RPMI7951 (cell line): ENCODE results near the gene CRYBG2. TPM values are rescaled to one million over a fixed set of nuclear protein-coding genes. Genes with fewer than 3 reads are reported as not detected.
A peak's percentile ranks its signal among the peaks of the same experiment; 100 is the strongest.
"Not testable (repeated sequence)": the region's sequence is repeated elsewhere in the genome, so short reads cannot be mapped to it uniquely, and the experiment has no call there.

Source experiments
- DNase-seq: peaks from one replicate; pipeline ENCODE4 v3.0.0-alpha.2; 2012; ENCODE audit warnings: low read depth
- total RNA-seq: library from RNA; depleted of rRNA; stranded (reverse); fragments of >200 nt; shearing (Covaris generic); gene quantifications from 2 replicates; pipeline ENCODE4 v1.2.3, GENCODE V29; 2014

The CRYBG2 gene
- total RNA-seq, 1 experiment from 2014 or later, result not detected

DNA sequence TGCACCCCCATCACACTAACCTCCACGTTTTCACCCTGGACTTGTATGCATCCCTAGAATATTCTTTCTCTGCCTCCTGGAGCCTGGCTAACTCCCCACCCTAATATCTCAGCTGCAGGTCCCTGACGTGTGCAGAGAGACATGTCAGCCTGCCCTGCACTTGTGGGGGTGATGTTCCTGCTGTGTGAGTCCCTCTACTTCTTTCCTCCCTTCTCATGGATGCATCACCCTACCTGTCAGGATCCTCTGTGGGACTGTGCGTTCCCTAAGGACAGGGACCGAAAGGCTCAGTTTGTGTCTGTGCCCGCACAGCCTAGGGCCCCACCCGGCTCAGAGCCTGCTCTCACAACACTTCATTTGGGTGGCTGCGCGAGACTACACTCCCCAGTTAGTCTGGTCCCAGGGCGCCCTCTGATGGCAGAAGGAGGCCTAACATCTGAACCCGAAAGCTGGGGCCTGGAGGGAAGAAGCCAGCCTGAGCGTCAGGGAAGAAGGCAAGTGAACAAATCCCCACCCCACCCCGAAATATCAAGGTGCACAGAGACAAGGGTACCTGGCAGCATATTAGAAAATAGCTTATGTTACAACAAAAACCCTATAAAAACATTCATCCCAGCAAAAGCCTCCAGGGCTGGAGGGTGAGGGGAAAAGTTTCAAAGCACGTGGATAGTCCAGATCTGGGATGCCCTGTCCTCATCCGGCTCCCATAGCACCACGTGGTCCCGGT is 32.5 kb downstream of the CRYBG2 start:
- peak; percentile 78 for DNase-seq

- DNase-seq, result no peak
These were observed 33.0 kb downstream of the CRYBG2 start for GRCh38 chr1:26320896-26321295.

DNA sequence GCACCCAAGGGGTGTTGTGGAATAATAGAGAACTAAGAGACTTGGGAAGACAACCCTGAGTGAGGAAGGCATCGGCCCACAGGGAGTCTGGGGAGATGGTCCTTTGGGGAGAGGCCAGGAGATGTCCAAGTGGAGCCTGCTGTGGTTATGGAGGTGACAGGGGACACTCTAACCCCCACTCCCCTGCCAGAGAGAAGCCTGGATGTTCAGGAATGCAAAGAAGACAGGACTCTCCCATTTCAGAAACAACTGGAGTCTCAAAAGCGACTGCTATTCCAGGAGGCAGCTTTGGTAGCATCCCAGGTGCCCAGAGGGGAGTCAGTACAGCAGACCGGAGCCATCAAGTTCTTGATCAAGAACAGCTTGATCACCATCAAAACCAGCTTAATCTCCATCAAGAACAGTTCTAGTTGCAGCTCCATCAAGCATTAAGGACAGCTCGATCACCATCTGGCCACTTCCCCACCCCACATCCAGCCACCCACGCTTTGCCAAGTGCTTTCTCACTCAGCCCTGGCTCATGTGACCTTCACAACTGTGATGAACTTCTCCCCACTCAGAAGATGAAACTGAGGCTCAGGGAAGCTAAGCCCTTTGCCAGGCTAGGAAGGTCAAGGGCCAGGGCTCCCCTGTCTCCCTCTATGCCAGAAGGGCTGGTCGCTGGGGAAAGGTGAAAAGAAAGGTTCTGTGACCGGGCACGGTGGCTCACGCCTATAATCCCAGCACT is 35.4 kb downstream of the CRYBG2 start:
- no peak for DNase-seq

GRCh38 chr1:26317612-26318337 is 36.2 kb downstream of the CRYBG2 start, which contains the start of gene CD52:
TSS of gene CD52 (plus strand) at chr1:26317958. CDS start at chr1:26318018, 60 bp downstream.
- DNase-seq, result no peak

GRCh38 chr1:26317146-26317545 is 36.8 kb downstream of the CRYBG2 start:
- no peak for DNase-seq

DNA sequence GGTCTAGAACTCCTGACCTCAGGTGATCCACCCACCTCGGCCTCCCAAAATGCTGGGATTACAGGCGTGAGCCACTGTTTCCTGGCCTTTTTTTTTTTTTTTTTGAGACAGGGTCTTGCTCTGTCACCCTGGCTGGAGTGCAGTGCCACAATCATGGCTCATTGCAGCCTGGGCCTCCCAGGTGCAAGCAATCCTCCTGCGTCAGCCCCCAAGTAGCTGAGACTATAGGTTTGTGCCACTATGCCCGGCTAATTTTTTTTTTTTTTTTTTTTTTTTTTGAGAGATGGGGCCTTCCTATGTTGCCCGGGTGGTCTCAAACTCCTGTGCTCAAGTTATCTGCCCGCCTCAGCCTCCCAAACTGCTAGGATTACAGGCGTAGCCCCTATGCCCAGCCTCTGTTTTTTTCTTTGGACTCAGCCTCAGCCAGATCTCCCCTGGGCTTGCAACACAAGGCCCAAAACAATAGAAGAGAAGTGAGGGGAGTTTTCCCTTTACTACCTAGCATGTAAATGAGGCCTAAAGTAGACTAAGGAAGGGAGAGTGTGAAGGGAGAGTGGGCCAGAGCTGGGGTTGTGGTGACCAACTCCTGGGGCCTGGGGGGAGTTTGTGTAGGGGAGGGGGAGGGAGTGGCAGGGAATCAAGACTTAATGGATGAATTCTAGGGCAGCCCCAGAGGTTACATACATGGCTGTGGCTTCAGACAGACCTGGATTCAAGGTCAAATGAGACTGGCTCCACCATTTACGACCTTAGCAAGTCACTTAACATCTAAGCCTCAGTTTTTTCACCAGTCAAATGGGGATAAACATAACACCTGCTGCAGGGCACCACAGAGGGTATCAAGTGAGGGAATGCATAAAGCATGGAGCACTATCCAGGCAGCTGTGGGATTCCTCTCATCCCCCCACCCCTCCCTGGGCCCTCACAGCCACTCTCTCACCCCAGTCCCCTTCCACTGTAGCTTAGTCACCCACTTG is 37.8 kb downstream of the CRYBG2 start:
- no peak for DNase-seq

- DNase-seq, result no peak
These were observed 39.4 kb downstream of the CRYBG2 start for GRCh38 chr1:26314501-26314900.

DNA sequence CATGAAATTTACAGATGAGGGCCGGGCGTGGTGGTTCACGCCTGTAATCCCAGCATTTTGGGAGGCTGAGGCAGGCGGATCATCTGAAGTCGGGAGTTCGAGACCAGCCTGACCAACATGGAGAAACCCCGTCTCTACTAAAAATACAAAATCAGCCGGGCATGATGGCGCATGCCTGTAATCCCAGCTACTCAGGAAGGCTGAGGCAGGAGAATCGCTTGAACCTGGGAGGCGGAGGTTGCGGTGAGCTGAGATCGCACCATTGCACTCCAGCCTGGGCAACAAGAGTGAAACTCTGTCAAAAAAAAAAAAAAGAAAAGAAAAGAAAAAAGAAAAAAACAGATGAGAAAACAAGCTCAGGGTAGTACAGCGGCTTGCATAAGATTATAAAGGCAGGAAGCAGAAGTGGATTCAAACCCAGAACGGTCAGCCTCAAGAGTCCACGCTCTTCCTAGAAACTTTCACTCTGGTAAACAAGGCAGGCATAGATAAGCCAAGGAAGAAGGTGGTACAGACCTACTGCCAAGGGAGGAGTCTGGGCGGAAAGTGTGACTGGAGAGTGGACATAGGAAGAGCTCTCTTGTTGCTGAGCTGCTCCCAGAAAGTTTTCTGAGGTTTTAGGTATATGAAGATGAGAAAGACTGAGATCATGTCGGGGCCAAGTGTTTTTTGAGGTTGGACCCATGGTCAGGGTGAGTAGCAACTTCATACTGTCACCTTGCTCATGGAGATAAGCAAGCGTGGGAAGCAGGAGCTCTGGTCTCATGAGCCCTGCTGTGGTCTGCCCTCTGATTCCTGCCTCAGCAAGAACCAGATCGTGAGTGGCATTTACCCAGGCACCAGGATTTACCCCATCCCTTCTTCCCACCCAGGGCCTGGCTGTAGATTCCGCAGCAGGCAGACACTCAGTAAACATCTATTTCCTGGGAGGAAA is 45.7 kb downstream of the CRYBG2 start:
- DNase-seq, result not testable (repeated sequence)

DNA sequence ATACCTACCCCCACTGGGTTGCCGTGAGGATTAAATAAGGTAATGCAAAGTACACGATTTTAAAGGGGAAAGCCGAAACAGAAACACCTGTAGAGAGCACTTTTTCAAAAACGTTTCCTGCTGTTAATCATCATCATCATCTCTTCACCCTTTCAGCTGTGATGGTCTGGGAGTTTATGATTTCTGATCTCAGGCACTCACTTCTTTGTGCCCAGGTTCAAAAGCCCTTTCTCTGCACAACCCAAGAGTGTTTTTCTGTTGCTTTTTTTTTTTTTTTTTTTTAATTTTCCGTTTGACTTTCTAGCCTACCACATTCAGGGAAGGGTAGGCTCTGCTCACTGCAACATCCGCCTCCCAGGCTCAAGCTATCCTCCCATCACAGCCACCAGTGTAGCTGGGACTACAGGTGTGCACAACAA is 46.6 kb downstream of the CRYBG2 start:
- DNase-seq, result no peak

DNA sequence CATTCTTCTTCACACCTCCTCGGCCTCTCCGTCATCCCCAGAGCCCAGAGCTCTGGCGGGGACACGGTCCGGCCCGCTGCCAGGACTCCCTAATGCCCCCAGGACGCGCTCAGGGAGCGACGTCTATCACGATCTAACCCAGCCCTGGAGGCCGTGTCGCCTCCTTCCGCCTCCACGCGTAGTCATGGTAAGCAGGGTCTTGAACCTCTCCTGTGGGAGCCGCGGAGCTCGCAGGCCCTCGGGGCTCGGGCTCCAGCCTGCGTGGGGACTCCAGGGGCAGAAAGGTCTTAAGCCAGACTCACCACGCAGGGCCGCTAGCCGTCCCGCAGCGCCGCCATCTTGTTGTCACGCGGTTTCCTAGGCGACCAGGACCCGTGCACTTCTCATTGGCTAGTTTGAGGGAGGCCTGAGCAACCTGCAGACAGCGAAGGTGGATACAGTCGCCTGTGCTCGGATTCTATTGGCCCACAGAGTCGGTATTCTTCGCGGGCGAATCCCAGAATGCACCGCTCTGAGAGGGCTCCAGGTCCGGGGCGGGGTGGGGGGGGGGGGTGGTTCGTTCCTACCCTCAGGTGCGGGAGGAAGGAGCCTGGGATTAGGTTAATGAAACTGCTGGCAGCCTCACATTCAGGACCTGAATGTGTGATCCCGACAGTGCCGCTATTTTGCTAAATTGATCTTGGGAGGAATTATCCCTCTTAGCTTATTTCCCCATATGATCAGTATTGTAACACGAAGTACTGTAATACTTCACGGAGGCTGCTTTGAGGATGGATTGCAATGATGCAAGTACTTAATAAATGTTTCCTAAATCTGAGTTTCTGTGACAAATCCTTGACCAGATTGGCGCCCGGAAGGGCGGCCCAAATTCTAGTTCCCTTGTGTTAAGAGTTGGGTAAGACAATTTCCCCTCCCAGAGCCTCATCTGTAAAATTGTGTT is 47.4 kb downstream of the CRYBG2 start, which contains the start of gene UBXN11:
UBXN11 (minus strand) TSS at position 347 of the 940 bp plus-strand sequence. CDS start 3,753 bp downstream, outside the sequence.
- DNase-seq, result peak; percentile 94

DNA sequence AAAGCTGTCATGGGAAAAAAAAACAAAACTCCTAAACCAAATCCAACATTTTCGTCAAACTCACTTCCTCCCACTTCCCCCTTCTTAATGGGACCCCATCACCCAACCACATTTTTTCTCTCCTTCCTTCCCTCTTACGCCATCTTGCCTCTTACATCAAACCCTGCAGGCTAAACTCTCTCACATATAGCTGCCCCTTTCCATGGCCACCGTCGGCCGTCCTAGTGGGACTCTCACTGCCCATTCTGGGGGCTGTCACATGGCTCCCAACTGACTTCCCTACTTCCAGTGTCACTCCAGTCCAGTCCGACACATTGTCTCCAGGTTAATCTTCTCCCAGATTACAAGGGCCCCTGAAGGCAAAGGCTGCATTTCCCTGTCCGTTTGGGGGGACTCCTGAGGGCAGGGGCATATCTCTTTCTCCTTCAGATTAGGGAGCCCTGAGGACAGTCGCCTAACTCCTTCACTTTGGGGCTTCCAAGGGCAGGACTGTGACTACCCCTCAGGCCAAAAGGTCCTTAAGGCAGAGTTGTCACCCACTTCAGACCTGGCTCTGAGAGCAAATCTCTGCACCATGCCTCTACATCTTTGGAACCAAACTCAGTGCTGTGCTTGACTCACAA is 48.2 kb downstream of the CRYBG2 start:
- DNase-seq, result no peak

- DNase-seq, result peak; percentile 93
These were observed 51.1 kb downstream of the CRYBG2 start for GRCh38 chr1:26302733-26303405.

DNA sequence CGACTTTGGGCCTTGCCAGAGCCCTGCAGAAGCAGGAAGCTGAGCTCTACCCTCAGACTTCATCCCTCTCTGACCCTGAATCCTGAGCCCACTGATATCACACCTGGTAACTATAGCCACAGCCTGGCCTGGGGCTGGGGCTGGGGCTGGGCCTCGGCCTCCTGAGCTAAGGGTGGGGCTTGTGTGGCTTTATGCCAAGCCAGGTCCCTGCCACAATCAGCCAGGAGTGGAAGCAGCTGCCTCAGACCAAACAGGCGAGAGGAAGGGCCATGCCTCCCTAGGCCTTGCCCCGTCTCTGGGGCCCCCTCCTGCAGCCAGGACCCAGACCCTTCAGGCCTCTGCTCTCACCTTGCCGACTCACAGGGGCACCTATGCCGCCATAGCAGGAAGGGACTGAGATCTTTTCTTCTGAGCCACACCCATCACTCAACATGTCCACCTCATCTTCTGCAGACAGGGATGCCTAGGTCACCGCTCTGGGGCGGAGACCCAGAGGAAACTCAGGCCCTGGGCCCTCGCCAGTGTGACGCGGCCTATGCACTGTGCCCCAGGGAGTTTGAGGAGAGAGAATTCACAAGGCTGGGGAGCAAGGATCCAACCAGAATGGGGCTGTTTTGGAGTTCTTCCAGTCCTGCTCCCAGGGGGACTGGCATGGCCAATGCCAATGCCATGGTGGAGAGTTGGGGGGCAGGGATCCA is 53.2 kb downstream of the CRYBG2 start:
- no peak for DNase-seq

- DNase-seq, result no peak
These were observed 56.2 kb downstream of the CRYBG2 start for GRCh38 chr1:26297791-26298124.

GRCh38 chr1:26297057-26297790 is 56.7 kb downstream of the CRYBG2 start:
- no peak for DNase-seq

DNA sequence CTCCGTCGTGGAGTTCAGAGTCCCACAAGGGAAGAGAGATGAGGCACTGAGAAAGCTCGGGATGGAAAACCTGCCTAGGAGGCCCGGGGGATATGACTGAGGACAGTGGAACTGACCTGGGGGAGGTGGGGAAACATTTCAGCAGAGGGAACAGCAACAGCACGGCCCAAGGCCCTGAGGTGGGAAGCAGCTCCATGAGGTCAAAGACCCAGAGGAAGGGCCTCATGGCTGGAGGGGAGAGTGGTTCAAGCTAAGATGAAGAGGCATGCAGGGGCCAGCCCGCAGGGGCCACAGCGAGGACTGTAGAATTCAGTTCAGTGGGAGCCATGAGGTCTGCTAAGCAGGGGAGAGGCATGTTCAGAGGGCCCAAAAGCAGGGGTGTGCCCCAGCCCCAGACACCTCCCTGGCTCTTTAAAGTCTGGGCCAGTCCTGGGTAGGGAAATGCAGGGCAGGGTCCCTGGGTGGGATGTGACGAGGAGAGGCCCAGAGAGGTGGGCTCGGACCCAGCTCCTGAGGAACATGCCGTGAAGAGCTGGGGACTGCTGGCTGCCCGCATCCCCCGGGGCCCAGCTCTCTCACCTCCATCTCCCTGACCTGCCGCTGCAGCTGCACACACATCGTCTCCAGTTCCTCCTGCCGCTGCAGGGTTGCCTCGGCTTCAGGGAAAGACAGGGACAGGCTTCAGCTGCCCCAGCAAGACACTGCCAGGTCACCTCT is 57.4 kb downstream of the CRYBG2 start:
- DNase-seq, result no peak
